H54 (cell line): Measurements from ENCODE around the gene IFNK.

ENCODE experiments used
- DNase-seq: peaks from one replicate; pipeline ENCODE4 v3.0.0; 2011; ENCODE audit warnings: low spot score, mixed read lengths; ENCODE audit not compliant: insufficient read length
- FAIRE-seq: peaks from 3 replicates; lab custom pipeline; 2011; peaks lifted over from hg19 to GRCh38; lab: Jason Lieb, UNC
- POLR2A ChIP-seq: IDR thresholded peaks from 2 replicates; pipeline ENCODE4 v1.6.1; 2011; ENCODE audit warnings: low read depth, mild to moderate bottlenecking, low read length

Gene IFNK

GRCh38 chr9:27523141-27523540 lies 949 bp upstream of the IFNK start:
- FAIRE-seq (no peak), DNase-seq (no peak)
- TF ChIP-seq POLR2A: no peak

- no peak for FAIRE-seq
- TF ChIP-seq POLR2A: no peak
- DNase-seq: no peak
These were observed 3.6 kb downstream of the IFNK start for GRCh38 chr9:27527702-27528075.

GRCh38 chr9:27528076-27528885 lies 4.2 kb downstream of the IFNK start:
- FAIRE-seq (no peak), DNase-seq (no peak)
- TF ChIP-seq POLR2A: no peak

GRCh38 chr9:27528886-27529315 lies 4.8 kb downstream of the IFNK start:
- TF ChIP-seq POLR2A: no peak
- peak; percentile 15 for DNase-seq
- FAIRE-seq: no peak

- DNase-seq (peak; percentile 74), FAIRE-seq (peak; percentile 38)
- no peak for TF ChIP-seq POLR2A
These were observed 5.5 kb downstream of the IFNK start, which contains the start of gene MOB3B for GRCh38 chr9:27529316-27530278. MOB3B (minus strand) TSS chr9:27529814; CDS start chr9:27455550, 74,264 bp downstream.

- DNase-seq: no peak
- TF ChIP-seq POLR2A: no peak
- no peak for FAIRE-seq
These were observed 7.0 kb downstream of the IFNK start for GRCh38 chr9:27530915-27531755.

GRCh38 chr9:27532046-27532445 lies 8.0 kb downstream of the IFNK start:
- no peak for DNase-seq
- no peak for FAIRE-seq
- no peak for TF ChIP-seq POLR2A

- TF ChIP-seq POLR2A: no peak
- FAIRE-seq (no peak), DNase-seq (no peak)
These were observed 9.2 kb downstream of the IFNK start for GRCh38 chr9:27533311-27533710.

- TF ChIP-seq POLR2A: no peak
- FAIRE-seq (no peak), DNase-seq (no peak)
These were observed 10.0 kb downstream of the IFNK start for GRCh38 chr9:27534131-27534530.

GRCh38 chr9:27534658-27535209 lies 10.6 kb downstream of the IFNK start:
- no peak for TF ChIP-seq POLR2A
- no peak for DNase-seq
- peak; percentile 45 for FAIRE-seq

GRCh38 chr9:27535701-27536118 lies 11.6 kb downstream of the IFNK start:
- FAIRE-seq (peak; percentile 83), DNase-seq (no peak)
- no peak for TF ChIP-seq POLR2A

GRCh38 chr9:27536168-27536567 lies 12.1 kb downstream of the IFNK start:
- TF ChIP-seq POLR2A: no peak
- FAIRE-seq (no peak), DNase-seq (no peak)

GRCh38 chr9:27537027-27537435 lies 12.9 kb downstream of the IFNK start:
- TF ChIP-seq POLR2A: no peak
- DNase-seq: no peak
- FAIRE-seq: no peak
